SW 1271 (cell line): ENCODE results near the gene BCAS3.

Source experiments
- DNase-seq, 2 experiments: peaks; one replicate each; lab custom pipeline; 2025; lab: John Stamatoyannopoulos, UW

BCAS3 gene

GRCh38 chr17:61363601-61364462 lies 686.2 kb downstream of the BCAS3 start:
- no peak for DNase-seq

GRCh38 chr17:61364463-61364846 lies 686.8 kb downstream of the BCAS3 start:
- DNase-seq = no peak

GRCh38 chr17:61366076-61366714 lies 688.5 kb downstream of the BCAS3 start:
- DNase-seq = no peak

- DNase-seq = no peak
Observed at GRCh38 chr17:61366715-61367413, 689.2 kb downstream of the BCAS3 start.

GRCh38 chr17:61368049-61368831 lies 690.6 kb downstream of the BCAS3 start:
- DNase-seq = no peak

GRCh38 chr17:61368832-61369450 lies 691.3 kb downstream of the BCAS3 start:
- no peak for DNase-seq

GRCh38 chr17:61369751-61370150 lies 692.1 kb downstream of the BCAS3 start:
- no peak for DNase-seq

- no peak for DNase-seq
Observed at GRCh38 chr17:61371179-61371578, 693.5 kb downstream of the BCAS3 start.

GRCh38 chr17:61371606-61372005 lies 694.0 kb downstream of the BCAS3 start:
- DNase-seq = no peak

GRCh38 chr17:61372436-61372835 lies 694.8 kb downstream of the BCAS3 start:
- no peak for DNase-seq

GRCh38 chr17:61376931-61377838 lies 699.5 kb downstream of the BCAS3 start:
- DNase-seq = no peak

GRCh38 chr17:61378658-61379456 lies 701.2 kb downstream of the BCAS3 start:
- DNase-seq = no peak

- no peak for DNase-seq
Observed at GRCh38 chr17:61379457-61380216, 702.0 kb downstream of the BCAS3 start.

GRCh38 chr17:61380217-61380835 lies 702.7 kb downstream of the BCAS3 start:
- DNase-seq = no peak

- DNase-seq = no peak
Observed at GRCh38 chr17:61380836-61381525, 703.3 kb downstream of the BCAS3 start.

- no peak for DNase-seq
Observed at GRCh38 chr17:61381537-61381936, 703.9 kb downstream of the BCAS3 start.

- no peak for DNase-seq
Observed at GRCh38 chr17:61382796-61383688, 705.4 kb downstream of the BCAS3 start.
